HG02973 (cell line): Measurements from ENCODE around the gene WWC1.

ENCODE experiments used
- ATAC-seq: cut with Tn5 transposase; IDR thresholded peaks from one replicate; pipeline ENCODE4 v1.9.1; 2021; ENCODE audit warnings: moderate library complexity; ENCODE audit not compliant: unreplicated experiment

WWC1 gene

GRCh38 chr5:168291342-168291963 is at the start of gene WWC1:
Gene WWC1 (plus strand): TSS chr5:168291645. CDS start chr5:168292153, 508 bp downstream.
- peak; percentile 65 for ATAC-seq

GRCh38 chr5:168244838-168245559 is 46.4 kb upstream of the WWC1 start:
- no peak for ATAC-seq

- ATAC-seq, result no peak
Measured at GRCh38 chr5:168249923-168250322, 41.5 kb upstream of the WWC1 start.

- no peak for ATAC-seq
Measured at GRCh38 chr5:168251259-168251658, 40.2 kb upstream of the WWC1 start.

DNA sequence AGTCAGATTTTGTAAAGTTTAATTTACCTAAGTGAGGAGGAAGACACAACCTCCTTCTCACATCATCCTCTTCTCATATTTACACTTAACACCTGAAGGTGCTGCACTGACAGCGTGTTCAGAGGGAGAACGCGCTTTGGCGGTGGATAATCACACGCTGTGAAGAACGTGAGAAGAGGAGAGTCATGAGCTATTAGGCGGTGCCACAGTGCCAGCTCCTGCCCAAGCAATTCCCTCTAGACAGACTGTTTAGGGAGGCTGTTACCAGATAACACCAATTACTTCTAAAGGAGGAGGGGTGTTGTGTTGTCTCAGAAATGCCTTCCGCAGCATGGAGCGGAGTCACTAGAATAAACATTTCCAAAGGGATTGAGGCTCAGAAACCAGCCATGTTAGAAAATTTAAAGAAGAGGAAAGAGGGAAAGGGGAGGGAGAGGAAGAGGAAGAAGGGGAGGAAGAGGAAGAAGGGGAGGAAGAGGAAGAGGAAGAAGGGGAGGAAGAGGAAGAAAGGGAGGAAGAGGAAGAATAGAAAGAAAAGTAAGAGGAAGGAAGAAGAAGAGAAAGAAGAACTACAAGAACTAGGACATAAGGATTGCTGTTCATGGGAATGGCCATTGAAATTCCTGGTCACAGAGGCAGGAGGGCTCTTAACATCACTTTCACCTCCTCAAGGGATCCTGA is 37.3 kb upstream of the WWC1 start:
- no peak for ATAC-seq

- ATAC-seq, result no peak
Measured at GRCh38 chr5:168260353-168261226, 30.9 kb upstream of the WWC1 start.

DNA sequence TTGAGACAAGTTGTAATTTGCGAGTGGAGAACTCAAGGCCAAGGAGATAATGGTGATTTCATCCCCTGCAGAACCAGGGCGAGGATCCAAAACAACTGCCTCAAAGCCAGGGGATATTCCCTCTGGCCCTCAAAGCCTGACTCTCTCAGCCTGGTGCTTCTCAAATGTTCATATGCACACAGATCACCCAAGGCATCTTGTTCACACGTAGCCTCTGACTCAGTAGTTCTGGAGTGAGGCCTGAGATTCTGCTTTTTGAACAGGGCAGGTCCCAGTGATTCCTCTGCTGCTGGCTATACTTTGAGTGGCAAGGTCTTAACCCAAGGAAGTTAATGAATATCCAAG is 30.2 kb upstream of the WWC1 start:
- no peak for ATAC-seq

- ATAC-seq, result no peak
Measured at GRCh38 chr5:168262042-168262743, 29.3 kb upstream of the WWC1 start.

DNA sequence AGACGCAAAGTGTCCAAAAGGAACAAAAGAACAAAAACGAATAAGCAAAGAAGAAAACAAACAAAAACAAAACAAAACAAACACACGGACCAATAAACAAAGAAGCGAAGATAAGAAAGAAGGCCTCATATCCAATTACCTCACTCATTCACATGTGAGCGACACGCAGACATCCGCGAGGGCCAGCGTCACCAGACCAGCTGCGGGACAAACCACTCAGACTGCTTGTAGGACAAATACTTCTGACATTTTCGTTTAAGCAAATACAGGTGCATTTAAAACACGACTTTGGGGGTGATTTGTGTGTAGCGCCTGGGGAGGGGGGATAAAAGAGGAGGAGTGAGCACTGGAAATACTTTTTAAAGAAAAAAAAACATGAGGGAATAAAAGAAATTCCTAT is 28.3 kb upstream of the WWC1 start:
- no peak for ATAC-seq

DNA sequence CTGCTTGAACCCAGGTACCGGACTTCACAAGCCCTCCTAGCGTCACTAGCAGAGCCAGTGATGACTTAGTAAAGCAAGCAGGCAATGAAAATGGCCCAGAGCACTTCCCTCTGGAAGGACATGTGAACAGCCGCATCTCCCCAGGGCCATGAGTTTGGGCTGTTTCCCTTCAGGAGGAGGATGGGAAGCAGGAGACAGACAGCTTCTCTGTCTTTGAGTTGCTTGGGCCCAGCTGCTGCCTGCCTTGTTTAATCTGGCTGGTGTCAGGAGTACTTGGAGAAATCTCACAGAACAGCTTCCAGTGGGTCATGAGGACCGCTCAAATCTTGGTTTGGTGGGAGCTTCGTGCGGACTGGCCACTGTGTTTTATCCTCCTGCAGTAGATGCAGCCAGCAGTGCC is 25.4 kb upstream of the WWC1 start:
- ATAC-seq, result no peak

- peak; percentile 82 for ATAC-seq
Measured at GRCh38 chr5:168268949-168269936, 22.2 kb upstream of the WWC1 start.

GRCh38 chr5:168269937-168270330 is 21.5 kb upstream of the WWC1 start:
- no peak for ATAC-seq

- ATAC-seq, result no peak
Measured at GRCh38 chr5:168270476-168270875, 21.0 kb upstream of the WWC1 start.

- no peak for ATAC-seq
Measured at GRCh38 chr5:168273056-168273980, 18.1 kb upstream of the WWC1 start.

- ATAC-seq, result no peak
Measured at GRCh38 chr5:168274406-168274805, 17.0 kb upstream of the WWC1 start.

DNA sequence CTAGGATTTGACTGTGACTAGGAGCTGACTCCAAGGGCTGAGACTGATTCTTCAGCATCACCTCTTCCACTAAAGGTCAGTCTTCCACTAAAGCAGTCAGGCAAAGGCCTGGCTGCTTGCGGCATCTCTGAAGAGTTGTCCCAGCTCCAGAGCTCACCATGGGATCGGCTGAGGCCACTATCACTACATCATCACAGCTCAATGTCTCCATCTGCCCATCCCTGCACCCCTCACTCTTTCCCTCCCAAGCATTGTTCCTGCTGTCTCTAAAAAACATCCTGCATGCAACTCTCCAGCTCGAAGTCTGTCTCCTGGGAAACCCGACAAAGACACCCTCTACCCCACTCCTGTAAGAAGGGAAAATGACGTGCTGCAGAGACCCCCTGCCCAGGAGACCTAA is 15.5 kb upstream of the WWC1 start:
- no peak for ATAC-seq

DNA sequence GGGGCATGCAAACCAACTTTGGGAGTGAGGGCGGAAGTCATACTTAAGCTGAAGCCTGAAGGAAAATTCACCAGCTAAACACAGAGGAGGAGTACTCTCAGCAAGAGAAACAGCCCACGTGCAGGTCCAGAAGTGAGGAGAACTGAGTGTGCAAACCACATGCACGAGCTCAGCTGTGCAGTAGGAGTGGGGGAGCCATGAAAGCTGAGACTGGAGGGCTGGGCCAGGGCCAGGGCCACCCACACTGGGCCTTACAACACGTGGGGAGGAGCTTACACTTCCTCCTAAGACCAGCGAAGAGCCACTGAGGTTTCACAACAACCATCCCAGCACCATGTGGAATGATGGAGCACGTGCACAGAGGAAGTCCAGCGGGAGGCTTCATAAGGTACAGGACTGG is 9.3 kb upstream of the WWC1 start:
- no peak for ATAC-seq

DNA sequence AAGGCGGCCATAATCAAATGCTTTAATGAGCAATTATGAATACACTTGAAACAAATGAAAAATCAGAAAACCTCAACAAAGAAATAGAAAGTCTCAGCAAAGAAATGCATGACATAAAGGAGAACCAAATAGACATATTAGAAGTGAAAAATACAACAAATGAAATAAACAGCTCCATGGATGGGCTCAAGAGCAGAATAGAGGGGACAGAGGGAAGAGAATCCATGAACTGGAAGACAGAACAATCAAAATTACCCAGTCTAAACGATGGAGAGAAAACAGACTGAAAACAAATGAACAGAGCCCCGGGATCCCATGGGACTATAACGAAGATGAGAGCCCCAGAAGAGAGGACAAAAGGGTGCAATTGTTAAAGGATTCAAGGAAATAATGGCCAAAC is 6.6 kb upstream of the WWC1 start:
- ATAC-seq, result no peak
